ENCODE data around the gene CCDC12.

- no peak for TF ChIP-seq CTCF (IDR thresholded peaks at IDR 0.05)
- no peak for TF ChIP-seq EZH2 (IDR thresholded peaks at IDR 0.05)
These were observed 39.8 kb upstream of the CCDC12 start for GRCh38 chr3:47016086-47016933.
